ENCODE results near the gene OLFML1. TPM values are rescaled to one million over a fixed set of nuclear protein-coding genes. Genes with fewer than 3 reads are reported as not detected.

The OLFML1 gene
- total RNA-seq, 1 donor from 2014 or later: not detected

- no peak overlapping the region for H3K4me3 ChIP-seq (ENCODE audit: low read depth, low read length)
- no peak for TF ChIP-seq CTCF (conservative IDR thresholded peaks at IDR 0.05; ENCODE audit: low read depth, low read length)
- no peak for DNase-seq (ENCODE audit: low read depth)
Observed at GRCh38 chr11:7544021-7544420, 58.7 kb downstream of the OLFML1 start.

GRCh38 chr11:7545611-7546010 lies 60.3 kb downstream of the OLFML1 start:
- DNase-seq (ENCODE audit: low read depth): no peak
- H3K4me3 ChIP-seq (ENCODE audit: low read depth, low read length): no peak overlapping the region

GRCh38 chr11:7546324-7546791 lies 61.1 kb downstream of the OLFML1 start:
- no peak for TF ChIP-seq CTCF (conservative IDR thresholded peaks at IDR 0.05; ENCODE audit: low read depth, low read length)
- DNase-seq (ENCODE audit: low read depth): no peak
- no peak overlapping the region for H3K4me3 ChIP-seq (ENCODE audit: low read depth, low read length)

More at GRCh38 chr11:7545611-7546010, 60.3 kb downstream of the OLFML1 start:
- TF ChIP-seq CTCF (conservative IDR thresholded peaks at IDR 0.05; ENCODE audit: low read depth, low read length): no peak

GRCh38 chr11:7547687-7548086 lies 62.4 kb downstream of the OLFML1 start:
- TF ChIP-seq CTCF (conservative IDR thresholded peaks at IDR 0.05; ENCODE audit: low read depth, low read length): no peak
- H3K4me3 ChIP-seq (ENCODE audit: low read depth, low read length): no peak overlapping the region

GRCh38 chr11:7548659-7549274 lies 63.5 kb downstream of the OLFML1 start:
- TF ChIP-seq CTCF (conservative IDR thresholded peaks at IDR 0.05; ENCODE audit: low read depth, low read length): peak; percentile 42
- no peak for DNase-seq (ENCODE audit: low read depth)
- no peak overlapping the region for H3K4me3 ChIP-seq (ENCODE audit: low read depth, low read length)

More at GRCh38 chr11:7547687-7548086, 62.4 kb downstream of the OLFML1 start:
- DNase-seq (ENCODE audit: low read depth): no peak

- TF ChIP-seq CTCF (conservative IDR thresholded peaks at IDR 0.05; ENCODE audit: low read depth, low read length): no peak
- H3K4me3 ChIP-seq (ENCODE audit: low read depth, low read length): no peak overlapping the region
- no peak for DNase-seq (ENCODE audit: low read depth)
Observed at GRCh38 chr11:7549681-7550080, 64.4 kb downstream of the OLFML1 start.

- no peak overlapping the region for H3K4me3 ChIP-seq (ENCODE audit: low read depth, low read length)
- TF ChIP-seq CTCF (conservative IDR thresholded peaks at IDR 0.05; ENCODE audit: low read depth, low read length): no peak
- peak; percentile 71 for DNase-seq (ENCODE audit: low read depth)
Observed at GRCh38 chr11:7551571-7551970, 66.3 kb downstream of the OLFML1 start.
